GM21447 (cell line): Measurements from ENCODE around the gene TNIP1.

Experiments used
- ATAC-seq: cut with Tn5 transposase; IDR thresholded peaks from one replicate; pipeline ENCODE4 v1.9.1; 2021; ENCODE audit not compliant: unreplicated experiment

Gene TNIP1

DNA sequence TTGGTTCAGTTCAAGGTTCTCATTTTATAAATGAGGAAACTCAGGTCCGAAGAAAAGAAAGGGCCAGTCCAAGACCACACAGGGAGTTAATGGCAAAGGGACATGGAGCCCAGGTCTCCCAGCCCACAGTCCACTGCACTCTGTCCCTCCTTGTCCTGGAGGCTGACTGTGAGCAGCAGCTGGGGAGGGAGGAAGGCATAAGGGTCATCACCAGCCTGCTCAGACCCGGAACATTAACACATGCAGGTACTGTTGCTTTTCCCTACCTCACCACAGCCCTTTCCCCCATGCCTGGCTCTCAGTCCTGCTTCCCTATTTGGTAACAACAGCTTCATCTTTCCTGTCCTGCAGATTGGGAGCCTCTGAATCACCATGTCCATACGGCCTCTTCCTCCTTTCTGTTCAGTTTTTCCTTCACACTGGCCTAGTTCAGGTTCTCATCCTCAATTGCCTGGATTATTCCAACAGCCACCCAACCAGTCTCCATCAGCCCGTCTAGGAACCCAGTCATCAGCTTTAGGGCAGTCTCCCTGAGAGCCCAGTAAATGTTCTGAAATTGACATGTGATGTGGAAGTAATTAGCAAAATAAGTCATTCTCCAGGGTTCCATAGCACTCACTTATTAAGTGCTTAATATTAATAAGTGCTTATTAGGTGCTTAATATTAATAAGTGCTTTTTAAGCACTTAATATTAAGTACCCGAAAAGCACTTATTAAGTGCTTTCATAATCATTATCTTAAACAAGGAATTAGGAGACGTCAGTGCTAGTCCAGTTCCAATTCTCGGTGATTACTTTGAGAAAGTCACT lies 56.2 kb downstream of the TNIP1 start:
- no peak for ATAC-seq

DNA sequence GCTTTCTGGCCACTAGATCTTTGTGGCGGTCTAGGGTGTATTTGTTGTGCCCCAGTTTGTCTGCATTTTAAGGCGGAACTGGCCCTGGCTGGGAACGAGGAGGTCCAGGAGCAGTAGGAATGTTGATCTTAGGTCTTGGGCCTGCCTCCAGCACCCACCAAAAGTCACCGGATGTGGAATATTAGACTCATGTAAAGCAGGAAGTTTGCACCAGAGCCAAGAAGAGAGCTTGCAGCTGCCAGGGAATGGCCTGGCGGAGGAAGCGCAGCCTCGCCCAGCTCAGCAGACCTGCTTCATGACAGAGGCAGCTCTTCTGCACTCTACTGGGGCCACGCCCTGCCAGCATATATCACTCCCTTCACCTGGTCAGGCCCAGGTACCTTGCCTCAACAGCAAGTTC lies 57.2 kb downstream of the TNIP1 start:
- no peak for ATAC-seq

GRCh38 chr5:151023047-151023615 lies 57.7 kb downstream of the TNIP1 start:
- no peak for ATAC-seq

DNA sequence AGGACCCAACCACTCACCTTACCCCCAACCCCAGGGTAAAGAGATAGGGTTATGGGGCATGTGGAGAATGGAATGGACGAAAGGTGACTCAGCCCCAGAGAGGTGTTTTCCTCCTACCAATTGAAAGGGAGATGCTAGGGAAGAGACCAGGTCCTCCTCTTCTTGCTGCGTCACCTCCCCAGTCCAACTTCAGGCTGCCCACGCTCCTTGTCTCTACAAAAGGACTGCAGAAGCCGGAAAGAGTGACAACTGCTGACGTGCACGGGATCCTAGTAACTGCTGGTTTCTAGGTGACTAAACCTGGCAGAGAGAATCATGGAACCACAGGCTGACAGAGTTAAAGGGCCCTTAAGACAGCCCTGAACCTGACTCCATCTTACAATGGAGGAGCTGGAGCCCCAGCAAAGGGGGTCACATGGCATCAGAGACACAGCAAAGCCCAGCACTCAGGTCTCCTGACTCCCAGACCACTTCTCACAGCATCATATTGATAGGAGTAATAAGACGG lies 58.3 kb downstream of the TNIP1 start:
- ATAC-seq, result no peak

DNA sequence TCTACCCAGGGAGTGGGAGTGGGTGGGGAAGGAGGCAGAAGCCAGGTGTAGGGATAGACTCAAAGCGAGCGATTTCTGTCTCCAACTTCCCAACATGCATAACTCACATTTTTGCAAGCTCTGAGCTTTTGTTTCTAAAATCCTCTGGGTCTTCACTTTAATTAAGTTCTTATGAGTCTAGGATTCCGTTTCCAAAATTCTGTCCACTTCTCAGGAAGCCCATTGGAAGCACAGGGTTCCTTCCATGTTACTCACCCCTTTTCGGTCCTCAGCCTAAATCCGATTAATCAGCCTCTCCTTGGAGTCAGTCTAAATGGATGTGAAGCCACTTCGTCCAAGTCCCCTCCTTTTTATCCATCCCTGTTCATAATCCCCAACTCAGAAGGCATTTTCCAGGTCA lies 59.1 kb downstream of the TNIP1 start:
- no peak for ATAC-seq

GRCh38 chr5:151020304-151021110 lies 60.3 kb downstream of the TNIP1 start, which contains the start of gene GPX3:
Gene GPX3, plus strand, starts transcription at chr5:151020591. Its CDS starts 64 bp downstream, at chr5:151020655.
- ATAC-seq, result peak; percentile 53

DNA sequence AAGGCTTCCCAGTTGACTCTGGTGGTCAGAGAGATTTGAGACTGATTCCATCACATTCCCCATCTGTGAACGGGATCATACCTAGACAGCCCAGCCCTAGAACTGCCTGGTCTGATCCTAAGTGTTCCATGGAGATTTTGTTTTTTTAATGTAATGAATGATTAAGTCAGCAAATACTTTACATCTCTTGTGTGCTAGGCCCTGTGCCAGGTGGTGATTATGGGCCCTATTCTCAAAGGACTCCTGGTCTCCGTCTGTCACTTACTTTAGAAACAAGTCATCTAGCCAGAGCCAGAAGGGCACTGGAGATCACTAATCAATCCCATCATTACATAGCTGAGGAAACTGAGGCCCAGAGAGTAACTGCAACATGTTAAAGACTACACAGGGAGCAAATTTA lies 61.5 kb downstream of the TNIP1 start:
- ATAC-seq, result no peak

- no peak for ATAC-seq
These were observed 62.0 kb downstream of the TNIP1 start for GRCh38 chr5:151018846-151019245.

- no peak for ATAC-seq
These were observed 62.9 kb downstream of the TNIP1 start for GRCh38 chr5:151017897-151018296.

DNA sequence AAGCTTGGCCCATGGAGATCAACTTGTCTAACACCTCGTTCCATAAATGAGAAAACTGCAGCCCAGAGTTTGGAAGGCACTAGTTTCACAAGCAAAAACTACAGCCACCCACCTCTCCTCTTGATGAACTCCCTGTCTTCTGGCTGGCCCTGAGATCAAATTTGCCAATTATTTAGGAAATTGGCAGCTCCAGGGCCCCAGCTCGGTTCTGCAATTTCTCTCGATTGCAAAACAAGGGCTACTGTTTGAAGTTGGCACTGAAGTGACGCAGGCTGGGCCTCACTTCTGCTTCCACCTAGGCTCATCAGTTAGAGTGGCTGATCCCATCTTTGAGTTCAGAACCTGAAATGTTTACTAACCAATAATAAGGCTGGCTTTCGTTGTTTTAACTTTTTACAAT lies 64.1 kb downstream of the TNIP1 start:
- ATAC-seq, result no peak

- no peak for ATAC-seq
These were observed 64.8 kb downstream of the TNIP1 start for GRCh38 chr5:151015974-151016587.

DNA sequence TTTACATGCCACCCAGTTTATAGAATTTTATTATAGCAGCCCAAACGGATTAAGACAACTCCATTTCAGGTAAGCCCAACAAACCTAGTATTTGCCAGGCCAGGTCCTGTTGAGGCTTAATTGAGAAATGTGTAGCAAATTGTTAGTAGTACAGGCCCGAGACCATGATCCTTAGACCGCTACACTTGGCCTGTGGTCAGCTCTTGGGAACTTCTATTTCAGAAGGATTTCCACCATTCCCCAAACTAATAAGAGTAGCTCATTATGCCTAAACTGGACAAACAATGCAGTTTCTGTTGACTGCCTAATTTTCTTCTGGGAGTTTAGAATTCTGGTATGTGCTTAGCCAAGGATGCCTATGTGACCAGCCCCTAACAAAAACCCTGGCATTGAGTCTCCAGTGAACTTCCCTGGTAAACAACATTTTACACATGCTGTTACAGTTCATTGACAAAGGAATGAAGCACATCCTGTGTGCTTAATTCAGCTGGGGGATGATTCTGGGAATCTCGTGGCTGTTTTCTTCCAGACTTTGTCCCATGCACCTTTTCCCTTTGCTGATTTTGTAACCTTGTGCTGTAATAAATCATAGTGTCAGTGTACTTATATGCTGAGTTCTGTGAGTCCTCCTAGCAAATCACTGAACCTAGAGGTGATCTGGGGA lies 66.0 kb downstream of the TNIP1 start:
- no peak for ATAC-seq

- ATAC-seq, result no peak
These were observed 68.0 kb downstream of the TNIP1 start for GRCh38 chr5:151012862-151013261.

GRCh38 chr5:151008906-151009305 lies 71.9 kb downstream of the TNIP1 start:
- no peak for ATAC-seq

DNA sequence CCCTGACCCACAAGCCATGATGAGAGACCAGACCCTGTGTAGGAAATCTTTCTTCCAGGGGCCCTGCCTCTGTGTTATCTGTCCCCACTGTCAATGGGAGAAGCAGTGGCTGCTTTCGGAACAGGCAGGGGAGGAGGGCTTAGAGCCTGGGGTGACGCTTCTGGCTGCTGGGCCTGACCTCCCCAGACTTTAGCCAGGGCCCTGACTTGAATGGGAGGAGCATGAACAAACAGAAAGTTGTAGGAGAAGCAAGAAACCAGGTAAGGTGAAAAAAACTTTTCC lies 72.7 kb downstream of the TNIP1 start:
- ATAC-seq, result no peak

- no peak for ATAC-seq
These were observed 73.2 kb downstream of the TNIP1 start for GRCh38 chr5:151007430-151008209.

- no peak for ATAC-seq
These were observed 74.0 kb downstream of the TNIP1 start for GRCh38 chr5:151006704-151007334.

GRCh38 chr5:151005950-151006576 lies 74.8 kb downstream of the TNIP1 start:
- ATAC-seq, result no peak
